ENCODE data around the gene PARK7. TPM values are rescaled to one million over a fixed set of nuclear protein-coding genes. Genes with fewer than 3 reads are reported as not detected.

The PARK7 gene
- total RNA-seq, 1 experiment from 2014 or later: 370 TPM

GRCh38 chr1:7989762-7990428 lies 28.4 kb downstream of the PARK7 start:
- H3K27me3 ChIP-seq (ENCODE audit: insufficient read depth, low read length): no peaks in the 10 kb centered on the region
- H3K4me3 ChIP-seq (replicated peaks in 1 of 2; ENCODE audit: low read depth in 1 of 2, low read length in 2 of 2): no peak overlapping the region
- no peak overlapping the region for H3K9ac ChIP-seq (ENCODE audit: low read length)
- H3K9me3 ChIP-seq (ENCODE audit: control insufficient read depth in 1 of 2, insufficient read depth in 1 of 2, low read depth in 1 of 2, low read length in 2 of 2): no peaks in the 10 kb centered on the region
- H3K36me3 ChIP-seq (ENCODE audit: control insufficient read depth in 1 of 2, insufficient read depth in 2 of 2, low read length in 2 of 2): peaks cover 3 to 17% of the 10 kb centered on the region in 2 experiments; a peak in 3 of 4 replicates
- H3K27ac ChIP-seq (ENCODE audit: low read depth, low read length): no peak overlapping the region
- ATAC-seq (no peak), DNase-seq (ENCODE audit: low read depth, low spot score) (no peak)
- H3K4me1 ChIP-seq (ENCODE audit: control insufficient read depth in 1 of 2, insufficient read depth in 2 of 2, low read length in 2 of 2): peaks cover 0 to 6% of the 10 kb centered on the region in 2 experiments; a peak in 2 of 4 replicates
- no TSS peak for BruUV-seq (replicated peaks)
- no peaks in the 10 kb centered on the region for H3K9me2 ChIP-seq (ENCODE audit: insufficient read depth)
- no peaks in the 10 kb centered on the region for H3K79me2 ChIP-seq (ENCODE audit: insufficient read depth, low read length)
- H3K4me2 ChIP-seq (ENCODE audit: low read length): no peak overlapping the region
- H4K20me1 ChIP-seq (ENCODE audit: insufficient read depth): no peaks in the 10 kb centered on the region
- intact Hi-C loops (cut with micrococcal nuclease): no loop called here
- POLR2A ChIA-PET: interaction anchor here (0.7 kb wide), 1 partner anchor 14 kb away, joined by 3 read pairs; no protein-coding TSS in a partner anchor
- TF ChIP-seq CBX3 (IDR thresholded peaks at IDR 0.05; ENCODE audit: low read depth) (no peak), TCF7L2 (IDR thresholded peaks at IDR 0.05; ENCODE audit: borderline replicate concordance, extremely low read depth, insufficient read depth, insufficient read length) (no peak), EZH2 (IDR thresholded peaks at IDR 0.05) (no peak), JUND (IDR thresholded peaks at IDR 0.05) (no peak), EGR1 (IDR thresholded peaks at IDR 0.05; ENCODE audit: low read depth) (no peak), SRF (IDR thresholded peaks at IDR 0.05; ENCODE audit: low read depth) (no peak), ATF3 (IDR thresholded peaks at IDR 0.05) (no peak), FOSL1 (IDR thresholded peaks at IDR 0.05; ENCODE audit: low read depth) (no peak), POLR2A (IDR thresholded peaks at IDR 0.05; ENCODE audit: borderline replicate concordance, extremely low read depth, insufficient read depth, insufficient read length) (no peak), ZBTB33 (IDR thresholded peaks at IDR 0.05; ENCODE audit: extremely low read depth, insufficient replicate concordance, low read length) (no peak), POLR2AphosphoS5 (IDR thresholded peaks at IDR 0.05; ENCODE audit: low read depth, low read length) (no peak), MAX (IDR thresholded peaks at IDR 0.05) (no peak), ZFX (IDR thresholded peaks at IDR 0.05) (no peak), REST (IDR thresholded peaks at IDR 0.05; ENCODE audit: low read depth) (no peak), ELF1 (IDR thresholded peaks at IDR 0.05; ENCODE audit: borderline replicate concordance, low read depth) (no peak), SP1 (IDR thresholded peaks at IDR 0.05; ENCODE audit: low read depth) (no peak), RAD21 (IDR thresholded peaks at IDR 0.05; ENCODE audit: low read depth) (no peak), CTCF (IDR thresholded peaks at IDR 0.05 in 2 of 3, conservative IDR thresholded peaks at IDR 0.05 in 1 of 3; ENCODE audit: borderline replicate concordance in 1 of 3, insufficient read depth in 1 of 3, low read depth in 2 of 3, low read length in 2 of 3) (no peak)
- RAD21 ChIA-PET (ENCODE audit: low non-redundant PET in 1 of 2, low total read pairs in 2 of 2, uncharacterized antibody in 2 of 2, unreplicated experiment in 2 of 2): interaction anchor here in 1 of 2 experiments (1.2 kb wide), 1 partner anchor 359 kb away, joined by 3 read pairs; no protein-coding TSS in a partner anchor
- CTCF ChIA-PET: no interaction called here
- no peak overlapping the region for H2AFZ ChIP-seq (ENCODE audit: low read depth, low read length, poor library complexity, severe bottlenecking)
